ENCODE data around the gene ADGRV1.
"Not testable (repeated sequence)": the region's sequence is repeated elsewhere in the genome, so short reads cannot be mapped to it uniquely, and the experiment has no call there.

ADGRV1 gene

GRCh38 chr5:90618071-90618470 is 59.5 kb downstream of the ADGRV1 start:
- Histone ChIP-seq H3K4me3 (ENCODE audit: insufficient read length, low read depth) (no peak overlapping the region), H3K9me3 (ENCODE audit: insufficient read depth, low read length) (no peaks in the 10 kb centered on the region), H3K4me1 (ENCODE audit: insufficient read depth, insufficient read length) (no peaks in the 10 kb centered on the region), H3K27me3 (ENCODE audit: insufficient read depth, insufficient read length) (no peaks in the 10 kb centered on the region), H3K9ac (ENCODE audit: insufficient read length, low read depth) (no peak overlapping the region), H3K36me3 (ENCODE audit: insufficient read depth, insufficient read length, low read length) (no peaks in the 10 kb centered on the region)
- TF ChIP-seq ZNF274 (IDR thresholded peaks at IDR 0.05; ENCODE audit: low read depth, low read length) (no peak), SUZ12 (IDR thresholded peaks at IDR 0.05; ENCODE audit: extremely low read depth, insufficient read depth, insufficient read length) (no peak), YY1 (IDR thresholded peaks at IDR 0.05; ENCODE audit: insufficient read depth, insufficient read length) (no peak)
- DNase-seq (ENCODE audit: low read depth, low spot score), result no peak

- not testable (repeated sequence) for DNase-seq (ENCODE audit: low read depth, low spot score); H3K9ac ChIP-seq (ENCODE audit: insufficient read length, low read depth); H3K4me3 ChIP-seq (ENCODE audit: insufficient read length, low read depth); H3K4me1 ChIP-seq (ENCODE audit: insufficient read depth, insufficient read length); H3K9me3 ChIP-seq (ENCODE audit: insufficient read depth, low read length); H3K36me3 ChIP-seq (ENCODE audit: insufficient read depth, insufficient read length, low read length); H3K27me3 ChIP-seq (ENCODE audit: insufficient read depth, insufficient read length)
Observed at GRCh38 chr5:90619762-90620161, 61.2 kb downstream of the ADGRV1 start.

GRCh38 chr5:90621848-90622247 is 63.3 kb downstream of the ADGRV1 start:
- Histone ChIP-seq H3K36me3 (ENCODE audit: insufficient read depth, insufficient read length, low read length) (peaks cover 3% of the 10 kb centered on the region), H3K9ac (ENCODE audit: insufficient read length, low read depth) (no peak overlapping the region), H3K4me3 (ENCODE audit: insufficient read length, low read depth) (no peak overlapping the region), H3K9me3 (ENCODE audit: insufficient read depth, low read length) (no peaks in the 10 kb centered on the region), H3K4me1 (ENCODE audit: insufficient read depth, insufficient read length) (no peaks in the 10 kb centered on the region), H3K27me3 (ENCODE audit: insufficient read depth, insufficient read length) (no peaks in the 10 kb centered on the region)
- no peak for DNase-seq (ENCODE audit: low read depth, low spot score)
- TF ChIP-seq ZNF274 (IDR thresholded peaks at IDR 0.05; ENCODE audit: low read depth, low read length) (no peak), SUZ12 (IDR thresholded peaks at IDR 0.05; ENCODE audit: extremely low read depth, insufficient read depth, insufficient read length) (no peak), YY1 (IDR thresholded peaks at IDR 0.05; ENCODE audit: insufficient read depth, insufficient read length) (no peak)

GRCh38 chr5:90626493-90626892 is 67.9 kb downstream of the ADGRV1 start:
- Histone ChIP-seq H3K36me3 (ENCODE audit: insufficient read depth, insufficient read length, low read length) (peaks cover 3% of the 10 kb centered on the region), H3K27me3 (ENCODE audit: insufficient read depth, insufficient read length) (no peaks in the 10 kb centered on the region), H3K4me3 (ENCODE audit: insufficient read length, low read depth) (no peak overlapping the region), H3K9ac (ENCODE audit: insufficient read length, low read depth) (no peak overlapping the region), H3K9me3 (ENCODE audit: insufficient read depth, low read length) (no peaks in the 10 kb centered on the region), H3K4me1 (ENCODE audit: insufficient read depth, insufficient read length) (no peaks in the 10 kb centered on the region)
- no peak for TF ChIP-seq YY1 (IDR thresholded peaks at IDR 0.05; ENCODE audit: insufficient read depth, insufficient read length)
- TF ChIP-seq SUZ12 (IDR thresholded peaks at IDR 0.05; ENCODE audit: extremely low read depth, insufficient read depth, insufficient read length), result no peak
- TF ChIP-seq ZNF274 (IDR thresholded peaks at IDR 0.05; ENCODE audit: low read depth, low read length), result no peak
- no peak for DNase-seq (ENCODE audit: low read depth, low spot score)

- no peak for DNase-seq (ENCODE audit: low read depth, low spot score)
- H3K4me3 ChIP-seq (ENCODE audit: insufficient read length, low read depth), result no peak overlapping the region
- peaks cover 3% of the 10 kb centered on the region for H3K36me3 ChIP-seq (ENCODE audit: insufficient read depth, insufficient read length, low read length)
- no peaks in the 10 kb centered on the region for H3K27me3 ChIP-seq (ENCODE audit: insufficient read depth, insufficient read length)
- H3K9me3 ChIP-seq (ENCODE audit: insufficient read depth, low read length), result no peaks in the 10 kb centered on the region
- H3K4me1 ChIP-seq (ENCODE audit: insufficient read depth, insufficient read length), result no peaks in the 10 kb centered on the region
- no peak overlapping the region for H3K9ac ChIP-seq (ENCODE audit: insufficient read length, low read depth)
- no peak for TF ChIP-seq YY1 (IDR thresholded peaks at IDR 0.05; ENCODE audit: insufficient read depth, insufficient read length)
- no peak for TF ChIP-seq SUZ12 (IDR thresholded peaks at IDR 0.05; ENCODE audit: extremely low read depth, insufficient read depth, insufficient read length)
- no peak for TF ChIP-seq ZNF274 (IDR thresholded peaks at IDR 0.05; ENCODE audit: low read depth, low read length)
Observed at GRCh38 chr5:90628492-90628891, 69.9 kb downstream of the ADGRV1 start.

GRCh38 chr5:90632791-90633190 is 74.2 kb downstream of the ADGRV1 start:
- H3K36me3 ChIP-seq (ENCODE audit: insufficient read depth, insufficient read length, low read length), result no peaks in the 10 kb centered on the region
- H3K27me3 ChIP-seq (ENCODE audit: insufficient read depth, insufficient read length), result no peaks in the 10 kb centered on the region
- H3K9ac ChIP-seq (ENCODE audit: insufficient read length, low read depth), result no peak overlapping the region
- DNase-seq (ENCODE audit: low read depth, low spot score), result no peak
- H3K9me3 ChIP-seq (ENCODE audit: insufficient read depth, low read length), result no peaks in the 10 kb centered on the region
- no peak for TF ChIP-seq SUZ12 (IDR thresholded peaks at IDR 0.05; ENCODE audit: extremely low read depth, insufficient read depth, insufficient read length)
- no peak for TF ChIP-seq ZNF274 (IDR thresholded peaks at IDR 0.05; ENCODE audit: low read depth, low read length)
- no peak for TF ChIP-seq YY1 (IDR thresholded peaks at IDR 0.05; ENCODE audit: insufficient read depth, insufficient read length)
- H3K4me1 ChIP-seq (ENCODE audit: insufficient read depth, insufficient read length), result no peaks in the 10 kb centered on the region
- no peak overlapping the region for H3K4me3 ChIP-seq (ENCODE audit: insufficient read length, low read depth)

GRCh38 chr5:90636948-90637347 is 78.4 kb downstream of the ADGRV1 start:
- H3K27me3 ChIP-seq (ENCODE audit: insufficient read depth, insufficient read length), result no peaks in the 10 kb centered on the region
- no peaks in the 10 kb centered on the region for H3K9me3 ChIP-seq (ENCODE audit: insufficient read depth, low read length)
- H3K9ac ChIP-seq (ENCODE audit: insufficient read length, low read depth), result no peak overlapping the region
- no peak for DNase-seq (ENCODE audit: low read depth, low spot score)
- TF ChIP-seq YY1 (IDR thresholded peaks at IDR 0.05; ENCODE audit: insufficient read depth, insufficient read length) (no peak), ZNF274 (IDR thresholded peaks at IDR 0.05; ENCODE audit: low read depth, low read length) (no peak), SUZ12 (IDR thresholded peaks at IDR 0.05; ENCODE audit: extremely low read depth, insufficient read depth, insufficient read length) (no peak)
- H3K36me3 ChIP-seq (ENCODE audit: insufficient read depth, insufficient read length, low read length), result no peaks in the 10 kb centered on the region
- H3K4me1 ChIP-seq (ENCODE audit: insufficient read depth, insufficient read length), result no peaks in the 10 kb centered on the region
- no peak overlapping the region for H3K4me3 ChIP-seq (ENCODE audit: insufficient read length, low read depth)

GRCh38 chr5:90637731-90638130 is 79.1 kb downstream of the ADGRV1 start:
- no peaks in the 10 kb centered on the region for H3K4me1 ChIP-seq (ENCODE audit: insufficient read depth, insufficient read length)
- no peak overlapping the region for H3K9ac ChIP-seq (ENCODE audit: insufficient read length, low read depth)
- H3K9me3 ChIP-seq (ENCODE audit: insufficient read depth, low read length), result no peaks in the 10 kb centered on the region
- H3K27me3 ChIP-seq (ENCODE audit: insufficient read depth, insufficient read length), result no peaks in the 10 kb centered on the region
- H3K36me3 ChIP-seq (ENCODE audit: insufficient read depth, insufficient read length, low read length), result no peaks in the 10 kb centered on the region
- TF ChIP-seq YY1 (IDR thresholded peaks at IDR 0.05; ENCODE audit: insufficient read depth, insufficient read length), result no peak
- TF ChIP-seq ZNF274 (IDR thresholded peaks at IDR 0.05; ENCODE audit: low read depth, low read length), result no peak
- no peak for TF ChIP-seq SUZ12 (IDR thresholded peaks at IDR 0.05; ENCODE audit: extremely low read depth, insufficient read depth, insufficient read length)
- no peak overlapping the region for H3K4me3 ChIP-seq (ENCODE audit: insufficient read length, low read depth)
- no peak for DNase-seq (ENCODE audit: low read depth, low spot score)
